ENCODE measurements around the gene CRB3. TPM values are rescaled to one million over a fixed set of nuclear protein-coding genes. Genes with fewer than 3 reads are reported as not detected.

Gene CRB3
- total RNA-seq, 1 experiment from 2014 or later: 29.9 TPM

- POLR2A ChIA-PET: no interaction called here
Measured at GRCh38 chr19:6509118-6509971, 45.3 kb downstream of the CRB3 start.

GRCh38 chr19:6510618-6511017 lies 46.5 kb downstream of the CRB3 start:
- POLR2A ChIA-PET: interaction anchor here (0.6 kb wide), 1 partner anchor 133 kb away, joined by 4 read pairs; no protein-coding TSS in a partner anchor
- ATAC-seq: no peak
- Mint-ChIP-seq H3K4me3 (no peak overlapping the region), H3K36me3 (no peaks in the 10 kb centered on the region), H3K4me1 (no peaks in the 10 kb centered on the region), H3K27ac (no peak overlapping the region), H3K9me3 (no peaks in the 10 kb centered on the region), H3K27me3 (ENCODE audit: low read depth) (no peaks in the 10 kb centered on the region; the same call in 1 of the 2 replicates)
- no peak for TF ChIP-seq TCF7 (CRISPR knock-in tag; IDR thresholded peaks at IDR 0.05; ENCODE audit: low read depth)
- no peak for TF ChIP-seq E2F5 (CRISPR knock-in tag; IDR thresholded peaks at IDR 0.05)
- TF ChIP-seq ZNF671 (CRISPR knock-in tag; IDR thresholded peaks at IDR 0.05): no peak
- DNase-seq (ENCODE audit: low spot score): no peak
- CTCF ChIA-PET: interaction anchor here (0.6 kb wide), 1 partner anchor 8 kb away, joined by 3 read pairs; no protein-coding TSS in a partner anchor

More at GRCh38 chr19:6509118-6509971, 45.3 kb downstream of the CRB3 start:
- no peak overlapping the region for H3K4me3 Mint-ChIP-seq
- H3K27ac Mint-ChIP-seq: no peak overlapping the region
- H3K4me1 Mint-ChIP-seq: no peaks in the 10 kb centered on the region
- peak; percentile 73 for TF ChIP-seq GABPB1 (CRISPR knock-in tag; IDR thresholded peaks at IDR 0.05)
- no peak for TF ChIP-seq RORB (CRISPR knock-in tag; IDR thresholded peaks at IDR 0.05)
- ATAC-seq (no peak), DNase-seq (ENCODE audit: low spot score) (no peak)
- CTCF ChIA-PET: no interaction called here
- H3K36me3 Mint-ChIP-seq: no peaks in the 10 kb centered on the region
- peaks cover 1% of the 10 kb centered on the region; the same call in 1 of the 2 replicates for H3K27me3 Mint-ChIP-seq (ENCODE audit: low read depth)
- no peaks in the 10 kb centered on the region for H3K9me3 Mint-ChIP-seq

GRCh38 chr19:6514089-6514488 lies 50.0 kb downstream of the CRB3 start:
- POLR2A ChIA-PET: no interaction called here
- Mint-ChIP-seq H3K36me3 (no peaks in the 10 kb centered on the region), H3K27ac (no peak overlapping the region), H3K4me3 (no peak overlapping the region), H3K4me1 (peaks cover 12% of the 10 kb centered on the region), H3K9me3 (no peaks in the 10 kb centered on the region), H3K27me3 (ENCODE audit: low read depth) (peaks cover 13% of the 10 kb centered on the region)
- CTCF ChIA-PET: no interaction called here
- no peak for ATAC-seq
- no peak for TF ChIP-seq NFYB (CRISPR knock-in tag; conservative IDR thresholded peaks at IDR 0.05; ENCODE audit: low read depth)
- TF ChIP-seq GRHL2 (CRISPR knock-in tag; IDR thresholded peaks at IDR 0.05; ENCODE audit: insufficient replicate concordance, severe bottlenecking): no peak
- no peak for TF ChIP-seq PRDM15 (CRISPR knock-in tag; IDR thresholded peaks at IDR 0.05)
- TF ChIP-seq ELF4 (CRISPR knock-in tag; IDR thresholded peaks at IDR 0.05; ENCODE audit: low read depth): no peak
- TF ChIP-seq RORB (CRISPR knock-in tag; IDR thresholded peaks at IDR 0.05): no peak
- no peak for DNase-seq (ENCODE audit: low spot score)

GRCh38 chr19:6514926-6515544 lies 51.0 kb downstream of the CRB3 start:
- ChIA-PET POLR2A (interaction anchor here (0.6 to 0.7 kb wide), 3 partner anchors 144 to 845 kb away, joined by 3 to 6 read pairs (median 3); no protein-coding TSS in a partner anchor), CTCF (interaction anchor here (1.8 kb wide), 1 partner anchor 89 kb away, joined by 7 read pairs; no protein-coding TSS in a partner anchor)
- Mint-ChIP-seq H3K36me3 (no peaks in the 10 kb centered on the region), H3K9me3 (no peaks in the 10 kb centered on the region), H3K27me3 (ENCODE audit: low read depth) (peaks cover 18% of the 10 kb centered on the region), H3K4me3 (peak overlapping the region; percentile 19; the same call in 1 of the 2 replicates), H3K27ac (0 out of 2 replicates have a peak overlapping the region, but pooled peaks have one; percentile 36), H3K4me1 (peaks cover 12% of the 10 kb centered on the region)
- DNase-seq (ENCODE audit: low spot score) (no peak), ATAC-seq (no peak)
- TF ChIP-seq TEAD1 (CRISPR knock-in tag; IDR thresholded peaks at IDR 0.05) (no peak), SP1 (CRISPR knock-in tag; conservative IDR thresholded peaks at IDR 0.05) (no peak), ZNF396 (CRISPR knock-in tag; IDR thresholded peaks at IDR 0.05; ENCODE audit: borderline replicate concordance) (no peak), ETV6 (CRISPR knock-in tag; IDR thresholded peaks at IDR 0.05) (no peak), JUN (CRISPR knock-in tag; IDR thresholded peaks at IDR 0.05) (no peak), ATF1 (CRISPR knock-in tag; IDR thresholded peaks at IDR 0.05) (no peak), RORB (CRISPR knock-in tag; IDR thresholded peaks at IDR 0.05) (no peak), ZNF138 (CRISPR knock-in tag; conservative IDR thresholded peaks at IDR 0.05) (no peak), KAT7 (CRISPR knock-in tag; IDR thresholded peaks at IDR 0.05; ENCODE audit: borderline replicate concordance) (no peak), CREM (CRISPR knock-in tag; IDR thresholded peaks at IDR 0.05) (no peak), NR3C1 (CRISPR knock-in tag; conservative IDR thresholded peaks at IDR 0.05; ENCODE audit: low read depth) (no peak), IRF1 (CRISPR knock-in tag; IDR thresholded peaks at IDR 0.05) (no peak), ZNF121 (CRISPR knock-in tag; IDR thresholded peaks at IDR 0.05) (no peak)
